SU-DHL-6 (cell line): ENCODE data around the gene OR13C4.

ENCODE experiments used
- H2AFZ ChIP-seq: fragments of 200-600 bp; sonication (generic); 2 replicates; pipeline ENCODE4 v1.6.1; 2014; ENCODE audit warnings: low read depth, mild to moderate bottlenecking, moderate library complexity, mixed read lengths, antibody characterized with exemption, low read length; ENCODE audit not compliant: severe bottlenecking
- H3F3A ChIP-seq: fragments of 200-600 bp; shearing (Covaris generic); 2 replicates; pipeline ENCODE4 v1.6.0; 2016; ENCODE audit warnings: antibody characterized with exemption, mild to moderate bottlenecking; ENCODE audit not compliant: insufficient read depth
- H3K27ac ChIP-seq: fragments of 200-600 bp; sonication (generic); 2 replicates; pipeline ENCODE4 v1.5.1; 2016; ENCODE audit warnings: low read depth, mild to moderate bottlenecking, low read length, moderate library complexity, mixed read lengths
- H3K27me3 ChIP-seq: fragments of 200-600 bp; sonication (generic), shearing (Covaris generic); 2 replicates; pipeline ENCODE4 v1.6.0; 2014; ENCODE audit warnings: mild to moderate bottlenecking, low read length
- H3K36me3 ChIP-seq: fragments of 200-600 bp; sonication (generic); 2 replicates; pipeline ENCODE4 v1.6.1; 2014; ENCODE audit warnings: mild to moderate bottlenecking, low read length, mixed read lengths
- H3K4me2 ChIP-seq: fragments of 300-600, 200-600 bp; shearing (Covaris generic), sonication (generic); 2 replicates; pipeline ENCODE4 v1.6.0; 2014; ENCODE audit warnings: low read length, low read depth, mild to moderate bottlenecking; ENCODE audit not compliant: poor library complexity, severe bottlenecking
- H3K4me3 ChIP-seq: fragments of 200-600 bp; sonication (generic); 2 replicates; pipeline ENCODE4 v1.5.1; 2014; ENCODE audit warnings: antibody characterized with exemption, low read length, mild to moderate bottlenecking, mixed read lengths; ENCODE audit not compliant: insufficient read depth, poor library complexity, severe bottlenecking
- H3K79me2 ChIP-seq: fragments of 200-600 bp; sonication (generic); 2 replicates; pipeline ENCODE4 v1.6.1; 2014; ENCODE audit warnings: mild to moderate bottlenecking, low read length, moderate library complexity; ENCODE audit not compliant: insufficient read depth
- H3K9ac ChIP-seq: fragments of 200-600 bp; sonication (generic); 2 replicates; pipeline ENCODE4 v1.7.0; 2014; ENCODE audit warnings: mild to moderate bottlenecking, low read length
- H3K9me2 ChIP-seq: fragments of 200-600 bp; sonication (generic); replicated peaks from 2 replicates; pipeline ENCODE4 v1.6.1; 2014; ENCODE audit warnings: low read length; ENCODE audit not compliant: insufficient read depth
- H3K9me3 ChIP-seq: fragments of 200-600 bp; sonication (generic); 2 replicates; pipeline ENCODE4 v1.6.1; 2014; ENCODE audit warnings: low read length, mixed read lengths; ENCODE audit not compliant: insufficient read depth
- H4K20me1 ChIP-seq: fragments of 200-600 bp; sonication (generic); 2 replicates; pipeline ENCODE4 v1.6.1; 2014; ENCODE audit warnings: low read depth, mild to moderate bottlenecking, antibody characterized with exemption, low read length, moderate library complexity, mixed read lengths
- CTCF ChIP-seq: fragments of 200-600 bp; sonication (generic); IDR thresholded peaks from one replicate; pipeline ENCODE4 v1.5.1; 2017; ENCODE audit warnings: antibody characterized with exemption, mild to moderate bottlenecking, low read length, moderate library complexity; ENCODE audit not compliant: insufficient read depth, poor library complexity, severe bottlenecking
- EZH2phosphoT487 ChIP-seq: fragments of 200-600 bp; sonication (generic), shearing (Covaris generic); conservative IDR thresholded peaks from 2 replicates; pipeline ENCODE4 v1.6.1; 2018; ENCODE audit warnings: mild to moderate bottlenecking, antibody characterized with exemption, low read length, moderate library complexity, mixed read lengths

The OR13C4 gene

GRCh38 chr9:104503963-104504362 is 23.0 kb downstream of the OR13C4 start, which contains the start of gene OR13F1:
Gene OR13F1, plus strand, starts transcription at chr9:104504263. Its CDS starts 0 bp downstream, at chr9:104504263.
- no peaks in the 10 kb centered on the region for H3K27me3 ChIP-seq
- H3K4me2 ChIP-seq: no peak within 1 kb of the TSS
- H3F3A ChIP-seq: no peaks in the 10 kb centered on the region
- H3K9me2 ChIP-seq: no peaks in the 10 kb centered on the region
- no peak within 1 kb of the TSS for H3K4me3 ChIP-seq
- no peak for TF ChIP-seq CTCF
- no peak for TF ChIP-seq EZH2phosphoT487
- no peaks in the 10 kb centered on the region for H3K9me3 ChIP-seq
- H2AFZ ChIP-seq: no peak within 1 kb of the TSS
- H4K20me1 ChIP-seq: no peaks in the 10 kb centered on the region
- H3K79me2 ChIP-seq: no peaks in the 10 kb centered on the region
- no peaks in the 10 kb centered on the region for H3K36me3 ChIP-seq
- no peak within 1 kb of the TSS for H3K9ac ChIP-seq
- H3K27ac ChIP-seq: no peak within 1 kb of the TSS

GRCh38 chr9:104503440-104503839 is 23.6 kb downstream of the OR13C4 start:
- Histone ChIP-seq H3K79me2 (no peaks in the 10 kb centered on the region), H3K4me3 (no peak overlapping the region), H3K27ac (no peak overlapping the region), H3K36me3 (no peaks in the 10 kb centered on the region), H3K4me2 (no peak overlapping the region), H4K20me1 (no peaks in the 10 kb centered on the region), H3K9me2 (no peaks in the 10 kb centered on the region), H3K9ac (no peak overlapping the region), H3K9me3 (no peaks in the 10 kb centered on the region), H3F3A (no peaks in the 10 kb centered on the region), H3K27me3 (no peaks in the 10 kb centered on the region), H2AFZ (no peak overlapping the region)
- TF ChIP-seq CTCF (no peak), EZH2phosphoT487 (no peak)

- Histone ChIP-seq H3K9me3 (no peaks in the 10 kb centered on the region), H3K36me3 (no peaks in the 10 kb centered on the region), H3K4me2 (no peak overlapping the region), H3F3A (no peaks in the 10 kb centered on the region), H4K20me1 (no peaks in the 10 kb centered on the region), H3K9ac (no peak overlapping the region), H3K4me3 (no peak overlapping the region), H2AFZ (no peak overlapping the region), H3K9me2 (no peaks in the 10 kb centered on the region), H3K27me3 (no peaks in the 10 kb centered on the region), H3K79me2 (no peaks in the 10 kb centered on the region), H3K27ac (no peak overlapping the region)
- no peak for TF ChIP-seq CTCF
- no peak for TF ChIP-seq EZH2phosphoT487
Observed at GRCh38 chr9:104494808-104495207, 32.2 kb downstream of the OR13C4 start.
